ENCODE data around the gene GMDS.

The GMDS gene

GRCh38 chr6:1960486-1961142, 284.8 kb downstream of the GMDS start:
- peak; percentile 52 for DNase-seq (ENCODE audit: low read depth)
- no peak for TF ChIP-seq CTCF (IDR thresholded peaks at IDR 0.05; ENCODE audit: insufficient read depth, low read depth, low read length, missing control alignments)
- no peak overlapping the region for H3K4me3 ChIP-seq (ENCODE audit: low read length)

- TF ChIP-seq CTCF (IDR thresholded peaks at IDR 0.05; ENCODE audit: insufficient read depth, low read depth, low read length, missing control alignments), result no peak
- DNase-seq (ENCODE audit: low read depth), result peak; percentile 75
- H3K4me3 ChIP-seq (ENCODE audit: low read length), result peak overlapping the region; percentile 12
These were observed 287.1 kb downstream of the GMDS start for GRCh38 chr6:1958257-1958656.

GRCh38 chr6:1957746-1958145, 287.7 kb downstream of the GMDS start:
- no peak for DNase-seq (ENCODE audit: low read depth)
- no peak for TF ChIP-seq CTCF (IDR thresholded peaks at IDR 0.05; ENCODE audit: insufficient read depth, low read depth, low read length, missing control alignments)
- no peak overlapping the region for H3K4me3 ChIP-seq (ENCODE audit: low read length)

GRCh38 chr6:1952740-1953360, 292.6 kb downstream of the GMDS start:
- no peak for TF ChIP-seq CTCF (IDR thresholded peaks at IDR 0.05; ENCODE audit: insufficient read depth, low read depth, low read length, missing control alignments)
- no peak overlapping the region for H3K4me3 ChIP-seq (ENCODE audit: low read length)
- peak; percentile 99 for DNase-seq (ENCODE audit: low read depth)

- H3K4me3 ChIP-seq (ENCODE audit: low read length), result no peak overlapping the region
- no peak for TF ChIP-seq CTCF (IDR thresholded peaks at IDR 0.05; ENCODE audit: insufficient read depth, low read depth, low read length, missing control alignments)
- no peak for DNase-seq (ENCODE audit: low read depth)
These were observed 294.8 kb downstream of the GMDS start for GRCh38 chr6:1950631-1951030.

GRCh38 chr6:1949538-1949937, 295.9 kb downstream of the GMDS start:
- no peak for TF ChIP-seq CTCF (IDR thresholded peaks at IDR 0.05; ENCODE audit: insufficient read depth, low read depth, low read length, missing control alignments)
- H3K4me3 ChIP-seq (ENCODE audit: low read length), result no peak overlapping the region
- DNase-seq (ENCODE audit: low read depth), result peak; percentile 73

GRCh38 chr6:1947922-1948321, 297.5 kb downstream of the GMDS start:
- no peak for TF ChIP-seq CTCF (IDR thresholded peaks at IDR 0.05; ENCODE audit: insufficient read depth, low read depth, low read length, missing control alignments)
- no peak overlapping the region for H3K4me3 ChIP-seq (ENCODE audit: low read length)
- DNase-seq (ENCODE audit: low read depth), result no peak

Data from epithelial cell of esophagus (primary cell).